Ramos (cell line): ENCODE results near the gene GET3.

Source experiments
- in situ Hi-C: fragments of 300-500 bp; cut with MboI; formaldehyde crosslinking; loops from one replicate; pipeline ENCODE4 v1.14.3; 2022; ENCODE audit warnings: low sequenced_read_pairs; ENCODE audit not compliant: unreplicated experiment

Gene GET3

DNA sequence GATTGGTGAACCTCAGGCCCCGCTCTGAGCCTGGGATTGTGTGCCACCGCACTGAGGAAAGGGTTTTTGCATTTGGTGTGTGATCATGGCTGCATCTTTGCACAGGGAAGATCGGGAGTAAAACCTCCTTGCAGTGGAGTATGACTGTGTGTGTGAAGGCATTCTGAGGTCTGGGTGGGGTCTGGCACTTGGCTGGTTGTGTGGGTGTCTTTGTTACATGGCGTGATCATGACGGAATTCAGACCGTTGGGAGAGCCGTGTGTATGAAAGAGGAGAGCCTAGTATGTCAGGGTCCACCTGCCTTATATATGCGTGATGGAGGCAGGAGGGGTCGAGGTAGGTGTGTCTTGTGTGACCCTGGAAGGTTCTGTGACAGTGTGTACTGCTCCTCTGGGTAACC, 13.6 kb downstream of the GET3 start:
- in situ Hi-C loops = no loop called here

DNA sequence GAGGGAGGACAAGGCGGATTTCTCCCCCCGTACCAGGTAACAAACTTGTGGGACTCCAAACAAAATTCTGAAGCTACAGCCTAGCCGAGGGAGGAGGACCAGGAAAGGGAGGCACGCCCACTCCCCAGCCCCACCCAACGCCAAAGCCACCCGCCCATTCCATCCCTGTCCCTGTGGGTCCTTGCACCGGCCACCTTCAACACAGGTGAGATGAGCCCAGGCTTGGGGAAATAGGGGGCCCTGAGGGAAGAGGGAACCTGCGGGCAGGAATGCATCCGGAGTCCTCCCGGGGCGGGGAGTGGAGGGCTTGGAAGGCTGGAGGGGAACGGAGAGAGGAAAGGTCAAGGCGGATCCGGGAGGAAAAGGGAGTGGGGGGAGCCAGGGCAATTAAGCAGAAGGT, 14.3 kb downstream of the GET3 start, which contains the start of gene BEST2:
BEST2 (plus strand) TSS at position 157 of the 400 bp plus-strand sequence. CDS start 802 bp downstream, outside the sequence.
- in situ Hi-C loops = no loop called here

DNA sequence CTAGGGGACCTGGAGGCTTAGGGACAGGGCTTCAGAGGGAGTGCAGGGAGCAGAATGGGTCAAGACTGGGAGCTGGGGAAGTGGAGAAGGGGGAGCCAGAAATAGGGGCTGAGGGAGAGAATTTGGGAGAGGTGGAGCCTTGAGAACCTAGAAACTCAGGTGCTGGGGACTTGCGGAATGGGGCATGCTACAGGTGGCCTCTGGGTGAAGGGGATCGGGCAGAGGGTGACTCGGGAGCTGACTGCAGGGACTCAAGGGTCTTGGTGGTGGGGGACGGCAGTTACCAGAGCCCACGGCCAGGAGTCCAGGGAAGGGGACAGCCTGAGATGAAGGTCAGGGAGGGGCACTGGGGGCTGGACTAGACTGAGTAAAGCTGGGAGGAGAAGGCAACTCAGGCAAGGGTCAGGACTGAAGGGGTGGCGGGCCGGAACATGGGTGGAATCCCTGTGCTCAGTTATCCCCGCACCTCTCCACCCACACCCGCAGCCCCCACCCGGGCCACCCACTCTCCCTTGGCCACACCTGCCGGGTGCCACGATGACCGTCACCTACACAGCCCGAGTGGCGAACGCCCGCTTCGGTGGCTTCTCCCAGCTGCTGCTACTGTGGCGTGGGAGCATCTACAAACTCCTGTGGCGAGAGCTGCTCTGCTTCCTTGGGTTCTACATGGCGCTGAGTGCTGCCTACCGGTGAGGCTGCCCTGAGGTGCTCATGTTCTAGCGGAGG, 14.9 kb downstream of the GET3 start:
- in situ Hi-C loops = no loop called here

DNA sequence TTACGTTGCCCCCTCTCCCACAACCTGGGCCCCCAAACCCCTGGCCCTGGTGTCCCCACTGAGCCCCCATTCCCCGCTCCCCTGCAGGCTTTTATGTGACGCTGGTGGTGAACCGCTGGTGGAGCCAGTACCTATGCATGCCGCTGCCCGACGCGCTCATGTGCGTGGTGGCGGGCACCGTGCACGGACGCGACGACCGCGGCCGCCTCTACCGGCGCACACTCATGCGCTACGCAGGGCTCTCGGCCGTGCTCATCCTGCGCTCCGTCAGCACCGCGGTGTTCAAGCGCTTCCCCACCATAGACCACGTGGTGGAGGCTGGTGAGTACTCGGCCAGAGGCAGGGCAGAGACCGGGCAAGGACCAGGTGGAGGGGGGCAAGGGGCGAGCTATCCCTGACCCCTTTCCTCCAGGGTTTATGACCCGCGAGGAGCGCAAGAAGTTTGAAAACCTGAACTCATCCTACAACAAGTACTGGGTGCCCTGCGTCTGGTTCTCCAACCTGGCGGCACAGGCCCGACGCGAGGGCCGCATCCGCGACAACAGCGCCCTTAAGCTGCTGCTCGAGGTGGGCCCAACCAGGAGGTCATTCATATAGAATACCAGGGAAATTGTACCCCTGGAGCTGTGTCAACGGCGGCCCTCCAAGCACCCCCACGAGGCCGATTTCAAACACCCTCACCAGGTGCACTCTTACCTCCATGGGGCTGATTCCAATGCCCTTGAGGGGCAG, 17.3 kb downstream of the GET3 start:
- in situ Hi-C loops = no loop called here

DNA sequence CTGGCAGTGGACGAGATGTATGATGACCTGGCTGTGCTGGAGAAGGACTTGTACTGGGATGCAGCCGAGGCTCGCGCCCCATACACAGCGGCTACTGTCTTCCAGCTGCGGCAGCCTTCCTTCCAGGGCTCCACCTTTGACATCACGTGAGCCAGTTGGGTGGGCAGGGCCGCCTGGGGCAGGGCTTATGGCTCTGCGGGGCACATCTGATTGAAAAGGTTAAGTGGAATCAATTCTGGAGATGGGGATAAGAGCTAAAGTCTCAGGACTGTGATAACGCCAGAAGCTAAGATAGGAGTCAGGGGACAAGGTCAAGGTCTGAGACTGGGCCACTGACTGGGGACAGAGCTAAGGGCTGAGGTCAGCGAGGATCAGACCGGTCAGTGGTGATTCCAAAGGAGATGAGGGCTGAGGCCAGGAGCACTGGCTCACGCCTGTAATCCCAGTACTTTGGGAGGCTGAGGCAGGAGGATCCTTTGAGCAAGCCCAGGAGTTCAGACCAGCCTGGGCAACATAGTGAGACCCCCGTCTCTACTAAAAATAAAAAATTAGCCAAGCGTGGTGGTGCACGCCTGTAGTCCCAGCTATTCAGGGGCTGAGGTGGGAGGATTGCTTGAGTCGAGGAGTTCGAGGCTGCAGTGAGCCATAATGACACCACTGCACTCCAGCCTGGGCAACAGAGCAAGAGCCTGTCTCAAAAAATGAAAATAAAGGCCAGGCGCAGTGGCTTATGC, 19.0 kb downstream of the GET3 start:
- in situ Hi-C loops = no loop called here

DNA sequence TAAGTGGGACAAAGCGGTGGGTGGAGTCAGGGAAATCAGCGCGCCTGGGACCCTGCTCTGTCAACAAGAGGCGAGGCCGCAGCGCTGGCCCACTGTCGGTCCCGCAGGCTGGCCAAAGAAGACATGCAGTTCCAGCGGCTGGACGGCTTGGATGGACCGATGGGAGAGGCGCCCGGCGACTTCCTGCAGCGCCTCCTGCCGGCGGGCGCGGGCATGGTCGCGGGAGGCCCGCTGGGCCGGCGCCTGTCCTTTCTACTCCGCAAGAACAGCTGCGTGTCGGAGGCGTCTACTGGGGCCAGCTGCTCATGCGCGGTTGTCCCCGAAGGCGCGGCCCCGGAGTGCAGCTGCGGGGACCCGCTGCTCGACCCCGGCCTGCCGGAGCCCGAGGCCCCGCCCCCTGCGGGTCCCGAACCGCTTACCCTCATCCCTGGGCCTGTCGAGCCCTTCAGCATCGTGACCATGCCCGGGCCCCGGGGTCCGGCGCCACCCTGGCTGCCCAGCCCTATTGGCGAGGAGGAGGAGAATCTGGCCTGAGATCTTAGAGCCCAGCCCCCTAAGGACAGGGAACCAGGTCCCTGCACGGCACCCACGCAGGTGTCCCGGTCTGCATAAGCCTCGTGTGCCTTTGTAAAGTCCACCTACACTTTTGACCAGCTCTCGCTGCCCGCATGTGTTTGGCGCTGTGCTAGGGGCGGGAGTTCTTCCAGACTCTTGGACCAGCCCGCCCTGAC, 20.4 kb downstream of the GET3 start:
- in situ Hi-C loops = no loop called here

DNA sequence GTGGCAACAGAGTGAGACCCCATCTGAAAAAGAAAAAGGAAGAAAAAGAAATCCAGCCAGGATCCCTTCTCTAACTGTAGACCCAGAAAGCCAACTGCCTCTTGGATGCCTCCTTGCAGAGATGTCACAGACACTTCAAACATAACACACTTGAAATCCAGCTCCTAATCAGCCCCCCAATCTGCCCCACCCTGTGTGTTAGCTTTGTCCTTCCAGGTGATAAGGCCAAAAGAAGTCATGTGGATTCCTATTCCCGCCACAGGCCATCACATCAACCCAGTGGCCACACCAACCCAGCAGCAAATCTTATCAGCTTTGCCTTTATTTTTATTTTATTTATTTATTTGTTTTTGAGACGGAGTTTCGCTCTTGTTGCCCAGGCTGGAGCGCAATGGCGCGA, 22.4 kb downstream of the GET3 start:
- in situ Hi-C loops = loop anchor here (5.0 kb wide), 2 partner anchors 38 to 88 kb away; no protein-coding TSS in a partner anchor

DNA sequence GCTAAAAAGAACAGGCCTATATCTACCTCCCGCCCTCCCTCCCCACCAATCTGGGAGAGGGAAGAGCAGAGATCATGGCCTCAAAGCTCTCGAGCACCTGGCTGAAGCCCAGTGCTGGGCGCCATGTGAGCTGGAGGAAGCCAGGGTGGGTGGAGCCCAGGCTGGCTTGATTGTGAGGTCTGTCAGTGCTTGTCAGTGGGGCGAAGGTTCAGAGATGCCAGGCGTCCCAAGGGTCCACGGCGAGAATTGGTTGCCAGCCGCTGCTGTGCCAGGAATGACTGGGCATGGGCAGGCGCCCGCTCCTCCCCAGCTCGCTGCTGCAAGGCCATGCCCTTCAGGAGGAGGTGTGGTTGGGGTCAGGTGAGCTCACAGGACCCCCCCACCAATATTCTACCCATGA, 25.8 kb downstream of the GET3 start:
- in situ Hi-C loops = loop anchor here (5.0 kb wide), 2 partner anchors 34 to 84 kb away; no protein-coding TSS in a partner anchor

DNA sequence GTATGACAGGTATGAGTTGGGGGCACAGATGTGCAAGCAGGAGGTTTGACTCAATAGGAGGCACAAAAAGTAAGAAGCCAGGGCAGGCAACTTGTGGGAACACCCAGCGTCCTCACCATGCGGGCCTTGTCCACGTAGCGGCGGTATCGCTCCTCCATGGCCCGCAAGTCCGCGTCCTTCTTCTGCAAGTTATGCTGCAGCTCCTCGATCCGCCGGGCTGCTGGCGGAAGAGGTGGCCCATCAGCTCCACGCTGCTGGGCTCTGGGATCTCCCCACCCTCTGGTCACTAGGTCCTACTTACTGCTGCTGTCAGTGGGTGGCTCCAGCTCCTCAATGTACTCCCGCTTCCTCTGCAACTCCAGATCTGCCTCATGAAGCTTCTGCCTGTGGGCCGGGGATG, 27.4 kb downstream of the GET3 start:
- in situ Hi-C loops = loop anchor here (5.0 kb wide), 2 partner anchors 33 to 83 kb away; no protein-coding TSS in a partner anchor

DNA sequence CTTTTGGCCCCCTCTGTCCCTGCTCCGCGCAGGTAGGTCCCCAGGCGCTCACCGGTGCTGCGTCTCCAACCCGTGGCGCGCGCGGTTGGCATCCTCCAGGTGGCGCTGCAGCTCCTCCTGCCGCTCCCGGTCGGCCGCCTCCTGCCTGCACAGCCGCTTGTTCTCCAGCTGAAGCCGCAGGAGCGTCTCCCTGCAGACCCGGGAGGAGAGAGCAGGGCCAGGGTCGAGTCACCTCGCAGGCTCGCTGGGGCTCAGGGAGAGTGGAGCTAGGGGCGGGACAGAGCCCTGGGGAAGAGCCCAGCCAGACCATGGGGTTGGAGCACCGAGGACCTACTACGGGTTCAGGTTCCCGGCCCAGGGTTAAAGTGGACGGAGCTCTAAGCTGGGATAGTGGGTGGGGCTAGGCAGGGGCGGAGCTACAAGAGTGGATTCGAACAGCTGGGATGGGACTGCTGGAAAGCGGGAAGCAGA, 28.8 kb downstream of the GET3 start:
- in situ Hi-C loops = no loop called here

DNA sequence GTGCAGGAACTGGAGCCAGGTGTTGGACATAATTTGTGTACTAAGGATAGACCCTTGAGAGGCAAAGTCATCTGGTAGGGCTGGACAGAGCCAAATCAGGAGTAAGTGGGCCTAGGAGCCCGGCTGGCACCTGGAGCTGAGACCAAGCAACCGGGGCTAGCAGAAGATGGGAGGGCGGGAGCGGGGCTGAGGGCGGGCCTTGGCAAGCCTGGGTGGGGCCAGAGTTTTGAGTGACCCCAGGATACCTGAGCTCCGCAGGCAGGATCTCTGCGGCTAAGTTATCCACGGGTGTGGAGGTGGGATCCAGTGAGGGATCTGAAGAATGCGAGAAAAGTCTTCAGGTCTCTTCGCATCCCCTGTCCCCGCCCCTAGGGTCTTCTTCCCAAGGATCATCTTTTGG, 29.9 kb downstream of the GET3 start:
- in situ Hi-C loops = no loop called here

DNA sequence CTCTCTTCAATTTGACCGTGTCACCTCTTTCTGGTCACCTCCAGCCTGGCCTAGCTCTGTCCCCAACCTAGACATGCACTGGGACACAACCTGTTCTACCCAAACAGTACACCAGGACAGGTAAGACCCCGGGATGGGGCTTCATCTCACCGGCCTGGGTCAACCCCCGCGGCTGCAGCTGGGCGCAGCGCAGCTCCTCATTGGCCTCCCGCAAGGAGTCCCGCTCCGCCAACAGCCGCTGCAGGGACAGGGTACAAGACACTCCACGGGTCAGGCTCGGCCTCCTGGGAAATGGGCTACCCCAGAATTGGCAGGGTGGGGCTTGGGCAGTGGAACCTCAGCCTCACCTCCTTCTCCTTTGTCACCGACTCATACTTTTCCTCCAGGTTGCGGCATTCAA, 30.4 kb downstream of the GET3 start:
- in situ Hi-C loops = no loop called here

DNA sequence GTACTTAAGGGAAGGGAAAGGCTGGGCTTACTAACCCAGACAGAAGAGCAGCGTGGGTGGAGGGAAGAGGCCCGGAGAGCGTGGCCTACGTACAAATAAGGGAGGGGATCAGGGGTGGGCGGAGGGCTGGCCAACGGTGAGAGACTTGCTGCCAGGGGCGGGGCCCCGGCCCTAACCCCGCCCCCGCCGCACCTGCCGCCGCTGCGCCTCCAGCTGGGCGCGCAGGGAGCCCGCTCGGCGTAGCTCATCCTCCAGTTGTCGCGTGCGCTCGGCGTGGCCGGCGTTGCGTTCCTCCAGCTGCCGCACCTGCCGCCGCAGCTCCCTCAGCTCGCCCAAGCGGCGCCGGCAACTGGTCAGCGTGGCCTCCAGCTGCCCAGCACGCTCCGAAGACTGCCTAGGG, 32.4 kb downstream of the GET3 start:
- in situ Hi-C loops = no loop called here

DNA sequence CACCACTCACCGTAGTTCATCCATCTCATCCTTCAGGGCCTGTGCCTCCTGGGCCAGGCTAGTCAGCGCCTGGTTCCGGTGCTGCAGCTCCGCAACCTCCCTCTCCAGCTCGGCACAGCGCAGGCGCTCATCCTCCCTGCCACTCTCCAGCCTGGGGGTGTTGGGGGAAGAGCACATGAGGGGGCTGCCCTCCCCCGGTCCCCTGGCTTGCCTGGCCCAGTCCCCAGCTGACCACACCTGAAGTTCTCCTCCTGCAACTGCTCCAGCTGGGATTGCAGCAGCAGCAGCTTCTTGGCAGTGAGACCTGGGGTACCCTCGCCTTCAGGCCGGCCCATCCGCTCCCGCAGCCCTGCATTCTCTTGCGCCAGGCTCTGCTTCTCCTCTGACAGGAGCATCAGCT, 33.6 kb downstream of the GET3 start:
- in situ Hi-C loops = no loop called here

DNA sequence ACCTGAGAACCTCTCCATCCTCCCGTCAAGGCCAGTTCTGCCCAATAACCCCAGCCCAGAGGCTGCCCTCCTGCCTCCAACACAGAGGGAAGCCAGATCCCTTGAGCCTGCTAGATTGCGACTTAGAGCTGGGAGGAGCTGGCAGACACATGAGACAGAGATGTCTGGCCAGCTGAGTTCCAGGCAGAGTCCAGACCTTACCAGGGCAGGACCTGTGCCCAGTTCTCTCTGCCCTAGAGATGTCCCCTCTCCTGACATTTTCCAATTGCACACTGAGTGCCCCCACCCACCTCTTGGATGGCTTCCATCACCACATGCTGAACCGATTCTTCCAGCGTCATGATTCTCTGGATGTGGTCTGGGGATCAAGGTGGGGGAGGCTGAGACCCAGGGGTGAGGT, 35.0 kb downstream of the GET3 start:
- in situ Hi-C loops = no loop called here

DNA sequence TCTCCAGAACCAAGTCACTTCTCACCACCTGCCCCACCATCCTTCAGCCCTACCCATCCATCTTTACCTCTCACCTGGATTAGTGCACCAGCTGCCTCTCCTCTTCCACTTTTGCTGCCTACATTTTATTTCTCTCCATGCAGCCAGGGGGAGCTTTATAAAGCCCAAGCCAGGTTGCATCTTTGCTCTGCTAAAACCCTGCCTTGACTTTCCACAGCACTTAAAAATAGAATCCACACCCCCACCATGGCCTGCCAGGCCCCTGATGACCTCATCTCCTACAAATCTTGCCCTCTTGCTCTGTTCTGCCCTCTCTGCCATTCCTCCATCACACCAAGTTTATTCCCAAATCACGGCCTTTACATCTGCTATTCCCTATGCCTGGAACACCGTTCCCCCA, 36.3 kb downstream of the GET3 start:
- in situ Hi-C loops = no loop called here

DNA sequence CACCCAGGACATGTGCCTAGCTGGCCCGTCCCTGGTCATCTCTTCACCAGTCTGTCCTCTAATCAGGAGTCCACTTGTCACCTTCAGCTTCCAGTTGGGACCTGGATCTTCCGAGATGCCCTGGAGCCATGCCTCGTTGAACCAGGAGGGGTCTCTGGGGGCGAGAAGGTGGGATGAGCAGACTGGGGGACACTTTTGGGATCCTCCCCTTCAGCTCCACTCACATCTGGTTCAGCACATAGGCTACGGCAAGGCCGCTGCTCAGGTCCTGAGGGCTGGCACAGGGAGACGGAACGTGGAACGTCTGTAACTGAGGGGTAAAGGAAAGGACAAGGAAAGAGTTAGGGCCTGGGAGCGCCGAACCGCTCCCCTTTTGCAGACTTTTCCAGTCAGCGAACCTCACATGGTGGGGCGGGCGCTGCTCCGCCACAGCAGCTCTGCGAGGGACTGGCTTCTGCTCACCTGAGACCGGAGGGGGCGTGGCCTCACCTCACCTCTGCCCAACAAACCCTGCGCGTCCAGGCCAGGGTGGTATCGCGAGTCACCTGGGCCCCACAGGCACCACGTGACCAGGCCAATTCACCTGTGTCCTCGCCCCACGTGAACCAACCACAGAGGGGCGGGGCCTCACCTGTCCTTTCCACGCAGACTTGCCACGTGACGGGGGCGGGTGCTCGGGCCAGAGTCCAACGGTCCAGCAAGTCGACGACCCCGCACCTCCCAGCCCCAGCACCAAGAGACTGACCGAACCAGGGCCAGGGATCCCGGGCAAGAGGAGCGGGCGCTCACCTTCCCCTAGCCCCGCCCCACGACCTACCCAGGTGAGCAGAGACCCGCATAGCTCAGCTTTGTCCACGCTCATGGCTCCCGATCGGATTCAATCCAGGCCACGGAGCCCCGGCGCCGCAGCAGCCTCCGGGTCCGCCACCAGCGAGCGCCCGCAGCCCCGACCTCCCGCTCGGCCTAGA, 37.6 kb downstream of the GET3 start, which contains the start of gene HOOK2:
HOOK2 (minus strand) TSS at position 965 of the 968 bp plus-strand sequence; CDS start at position 862, 103 bp downstream.
- in situ Hi-C loops = no loop called here

DNA sequence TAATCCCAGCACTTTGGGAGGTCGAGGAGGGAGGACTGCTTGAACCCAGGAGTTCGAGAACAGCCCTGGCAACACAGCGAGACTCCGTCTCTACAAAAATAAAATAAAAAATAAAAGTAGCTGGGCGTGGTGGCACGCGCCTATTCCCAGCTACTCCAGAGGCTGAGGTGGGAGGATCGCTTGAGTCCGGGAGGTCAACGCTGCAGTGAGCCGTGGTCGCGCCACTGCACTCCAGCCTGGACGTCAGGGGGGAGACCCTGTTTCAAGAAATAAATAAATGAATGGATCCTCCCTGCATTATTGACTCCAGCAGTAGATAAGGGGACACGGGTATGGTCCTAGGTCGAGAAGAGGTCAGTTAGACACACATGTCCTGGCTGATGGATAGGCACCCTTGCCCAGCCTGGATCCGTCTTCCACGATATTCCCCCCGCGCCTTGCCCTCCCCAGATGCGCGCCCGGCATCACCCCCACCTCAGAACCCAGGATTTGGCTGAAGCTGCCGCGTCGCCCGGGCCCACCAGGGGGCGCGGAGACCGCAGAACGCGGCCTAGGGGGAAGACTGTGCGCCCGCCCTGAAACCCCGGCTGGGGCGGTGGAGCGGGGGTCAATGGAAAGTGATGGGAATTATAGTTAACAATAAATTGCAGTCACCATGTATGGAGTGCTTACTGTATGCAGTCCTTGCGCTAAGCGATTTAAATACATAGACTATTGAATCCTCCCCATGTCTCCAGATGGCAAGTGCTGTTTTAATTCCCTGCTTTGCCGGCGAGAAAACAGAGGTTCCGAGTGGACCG, 40.1 kb downstream of the GET3 start:
- in situ Hi-C loops = no loop called here
